Common myeloid progenitor, CD34-positive (primary cell): ENCODE measurements around the gene CEP41.
"Not testable (repeated sequence)": the region's sequence is repeated elsewhere in the genome, so short reads cannot be mapped to it uniquely, and the experiment has no call there.

Experiments used
- CTCF ChIA-PET: fragments of 350-600 bp; sonication (Branson Sonifier 250); formaldehyde crosslinking; loops from one replicate; lab custom pipeline; 2021; ENCODE audit warnings: antibody characterized with exemption; lab: Charles Lee
- POLR2A ChIA-PET: fragments of 350-600 bp; sonication (Branson Sonifier 250); formaldehyde crosslinking; loops from one replicate; lab custom pipeline; 2021; ENCODE audit warnings: antibody characterized with exemption; lab: Charles Lee
- DNase-seq, 3 donors: peaks; one replicate each; pipeline versions ENCODE4 v3.0.0 to v3.0.0-alpha.2; 2013
- H3K27ac ChIP-seq, 2 experiments: 1 replicate in 1 of 2; 2 replicates in 1 of 2; pipeline ENCODE4 v1.7.0; 2013; ENCODE audit warnings: inconsistent platforms in 2 of 2, low read length in 2 of 2, mild to moderate bottlenecking in 2 of 2, low read depth in 1 of 2, moderate library complexity in 1 of 2; ENCODE audit not compliant: severe bottlenecking in 2 of 2, insufficient read depth in 1 of 2, poor library complexity in 1 of 2
- H3K27me3 ChIP-seq, 5 experiments: replicated peaks in 2 of 5; 1 replicate in 3 of 5; 2 replicates in 2 of 5; pipeline versions ENCODE4 v1.6.1 to v1.7.0; 2013; ENCODE audit warnings: low read length in 4 of 5, mild to moderate bottlenecking in 2 of 5, moderate library complexity in 2 of 5, inconsistent platforms in 1 of 5; ENCODE audit not compliant: insufficient read depth in 5 of 5, control insufficient read depth in 4 of 5
- H3K36me3 ChIP-seq, 4 experiments: 1 replicate in 2 of 4; 2 replicates in 2 of 4; pipeline versions ENCODE4 v1.6.1 to v1.7.0; 2013; ENCODE audit warnings: low read length in 3 of 4, control low read depth in 1 of 4, mild to moderate bottlenecking in 1 of 4; ENCODE audit not compliant: control insufficient read depth in 4 of 4, insufficient read depth in 4 of 4
- H3K4me1 ChIP-seq, 4 experiments: 1 replicate in 3 of 4; 2 replicates in 1 of 4; pipeline versions ENCODE4 v1.6.1 to v1.7.1; 2013; ENCODE audit warnings: low read length in 3 of 4, mild to moderate bottlenecking in 3 of 4, control low read depth in 1 of 4, inconsistent platforms in 1 of 4, moderate library complexity in 1 of 4; ENCODE audit not compliant: control insufficient read depth in 4 of 4, insufficient read depth in 4 of 4; ENCODE audit errors: control extremely low read depth in 1 of 4
- H3K4me3 ChIP-seq, 7 experiments: 1 replicate in 4 of 7; 2 replicates in 3 of 7; pipeline versions ENCODE4 v1.5.1 to v1.7.0; 2013; ENCODE audit warnings: mild to moderate bottlenecking in 7 of 7, low read length in 6 of 7, moderate library complexity in 6 of 7, inconsistent platforms in 2 of 7, low read depth in 2 of 7, control low read depth in 1 of 7; ENCODE audit not compliant: insufficient read depth in 4 of 7, control insufficient read depth in 1 of 7; ENCODE audit errors: extremely low read depth in 1 of 7
- H3K9me3 ChIP-seq, 5 experiments: 1 replicate in 4 of 5; 2 replicates in 1 of 5; pipeline versions ENCODE4 v1.6.1 to v1.7.1; 2013; ENCODE audit warnings: low read length in 4 of 5, mild to moderate bottlenecking in 2 of 5, inconsistent platforms in 1 of 5, low read depth in 1 of 5, moderate library complexity in 1 of 5; ENCODE audit not compliant: control insufficient read depth in 4 of 5, insufficient read depth in 2 of 5; ENCODE audit errors: control extremely low read depth in 1 of 5
- WGBS: methylation state at CpG from one replicate; pipeline ENCODE4 v1.1.5; 2013; ENCODE audit not compliant: insufficient coverage; 5-methylcytosine and 5-hydroxymethylcytosine counted together

CEP41 gene

DNA sequence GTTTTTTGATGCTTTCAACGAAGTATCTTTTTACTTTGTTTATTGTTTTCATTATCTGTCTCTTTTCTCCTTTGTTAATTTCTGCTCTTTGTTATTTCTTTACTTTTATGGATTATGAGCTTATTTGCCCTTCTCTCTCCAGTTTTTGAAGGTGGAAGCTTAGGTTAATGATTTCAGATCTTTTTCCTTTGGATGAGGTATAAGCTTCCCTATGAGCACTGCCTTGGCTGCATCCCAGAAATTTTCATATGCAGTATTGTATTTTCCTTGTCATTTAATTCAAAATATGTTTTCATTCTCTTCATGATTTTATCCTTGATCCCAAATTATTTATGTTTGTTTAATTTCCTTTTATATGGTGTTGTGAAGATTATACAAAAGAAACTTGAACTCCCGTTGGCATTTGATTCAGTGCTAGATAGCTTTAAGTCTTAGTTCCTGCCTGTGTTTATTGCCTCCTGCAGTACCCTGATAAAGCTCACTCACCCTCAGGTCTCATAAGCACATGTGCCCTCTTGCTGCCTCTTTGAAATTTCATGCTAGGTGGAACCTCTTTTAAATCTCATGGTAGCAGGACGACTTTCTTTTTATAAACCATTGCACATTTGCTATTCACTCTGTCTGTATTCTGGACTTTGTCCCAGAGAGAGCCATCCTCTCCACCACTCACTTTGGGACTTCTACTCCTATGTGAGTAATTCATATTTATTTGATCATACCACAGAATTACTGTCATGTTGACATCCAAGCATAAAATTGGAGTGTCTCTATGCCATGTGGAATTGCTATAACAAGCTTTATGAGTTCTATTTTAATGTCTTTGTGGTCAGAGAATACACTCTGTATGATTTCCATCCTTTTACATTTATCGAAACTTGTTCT, 23.0 kb upstream of the CEP41 start:
- H3K4me3 ChIP-seq: no peak overlapping the region
- H3K36me3 ChIP-seq: no peaks in the 10 kb centered on the region
- no peaks in the 10 kb centered on the region for H3K27me3 ChIP-seq
- peaks cover 0 to 7% (median 3%) of the 10 kb centered on the region in 4 experiments for H3K4me1 ChIP-seq
- peak; percentile 60 to 89 (median 79) for DNase-seq
- POLR2A ChIA-PET: interaction anchor here (0.5 to 1.3 kb wide), 4 partner anchors 8 to 69 kb away, joined by 3 read pairs; no protein-coding TSS in a partner anchor
- 17% methylated on average over 1 of the region's 4 CpGs for WGBS
- H3K27ac ChIP-seq: no peak overlapping the region
- peaks cover 0 to 14% (median 6%) of the 10 kb centered on the region in 5 experiments for H3K9me3 ChIP-seq
- CTCF ChIA-PET: interaction anchor here (0.8 to 2.5 kb wide), 7 partner anchors 8 to 394 kb away, joined by 3 to 7 read pairs (median 5); no protein-coding TSS in a partner anchor

DNA sequence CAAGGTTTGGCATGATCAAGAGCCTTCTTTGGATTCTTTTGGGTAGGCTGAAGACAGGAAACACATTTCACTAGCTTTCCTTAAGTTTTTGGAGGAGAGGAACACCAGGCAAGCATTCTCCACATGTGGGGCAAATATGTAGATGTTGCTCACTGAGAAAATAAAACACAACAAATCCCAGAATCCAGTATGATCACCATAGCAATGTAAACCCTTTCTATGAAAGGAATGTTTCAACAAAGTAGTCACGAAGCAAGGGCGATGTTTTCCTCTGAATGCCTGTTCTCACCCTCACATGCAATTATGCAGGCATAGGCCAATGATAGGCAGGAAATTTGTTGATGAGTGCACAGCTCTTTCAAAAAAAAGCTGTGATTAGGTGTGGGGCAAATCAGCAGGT, 20.5 kb upstream of the CEP41 start:
- H3K27me3 ChIP-seq: no peaks in the 10 kb centered on the region
- DNase-seq: no peak
- ChIA-PET POLR2A (no interaction called here), CTCF (interaction anchor here (0.8 to 1.7 kb wide), 3 partner anchors 9 to 82 kb away, joined by 3 read pairs; no protein-coding TSS in a partner anchor)
- 65% methylated on average over 2 of the region's 2 CpGs for WGBS
- peaks cover 0 to 15% (median 9%) of the 10 kb centered on the region in 5 experiments for H3K9me3 ChIP-seq
- no peaks in the 10 kb centered on the region for H3K36me3 ChIP-seq
- H3K27ac ChIP-seq: no peak overlapping the region
- peaks cover 0 to 9% (median 5%) of the 10 kb centered on the region in 4 experiments for H3K4me1 ChIP-seq
- H3K4me3 ChIP-seq: no peak overlapping the region

DNA sequence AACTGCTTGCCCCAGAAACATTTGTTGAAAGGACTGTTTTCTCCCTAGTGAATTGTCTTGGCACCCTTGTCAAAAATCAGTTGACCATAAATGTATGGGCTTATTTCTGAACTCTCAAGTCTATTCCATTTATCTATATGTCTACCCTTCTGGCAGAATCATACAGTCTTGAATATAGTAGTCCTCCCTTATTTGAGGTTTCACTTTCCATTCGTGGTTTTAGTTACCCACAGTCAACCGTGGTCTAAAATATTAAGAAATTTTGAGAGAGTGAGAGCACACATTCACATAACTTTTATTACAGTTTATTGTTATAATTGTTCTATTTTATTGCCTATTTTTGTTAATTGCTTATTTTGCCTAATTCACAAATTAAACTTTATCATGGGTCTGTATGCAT, 17.4 kb upstream of the CEP41 start:
- H3K4me3 ChIP-seq: no peak overlapping the region
- ChIA-PET POLR2A (no interaction called here), CTCF (no interaction called here)
- H3K36me3 ChIP-seq: no peaks in the 10 kb centered on the region
- peaks cover 0 to 15% (median 9%) of the 10 kb centered on the region in 5 experiments for H3K9me3 ChIP-seq
- H3K27me3 ChIP-seq: no peaks in the 10 kb centered on the region
- DNase-seq: peak in 2 of 3 donors; percentile 65 to 69
- H3K4me1 ChIP-seq: peaks cover 0 to 5% (median under 1%) of the 10 kb centered on the region in 4 experiments
- no peak overlapping the region for H3K27ac ChIP-seq
- no CpG with 5 or more reads among the region's 2 CpGs for WGBS

DNA sequence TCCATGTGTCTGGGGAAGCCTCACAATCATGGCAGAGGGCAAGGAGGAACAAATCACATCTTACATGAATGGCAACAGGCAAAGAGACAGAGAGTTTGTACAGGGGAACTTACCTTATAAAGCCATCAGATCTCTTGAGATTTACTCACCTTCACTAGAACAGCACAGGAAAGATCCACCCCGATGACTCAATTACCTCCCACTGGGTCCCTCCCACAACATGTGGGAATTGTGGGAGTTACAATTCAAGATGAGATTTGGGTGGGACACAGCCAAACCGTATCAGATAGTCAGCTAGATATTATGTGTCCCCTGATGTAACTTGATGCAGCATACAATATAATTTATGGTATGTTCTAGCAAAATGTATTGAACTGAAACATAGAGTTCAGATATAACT, 14.1 kb upstream of the CEP41 start:
- no peak overlapping the region for H3K4me3 ChIP-seq
- no peaks in the 10 kb centered on the region for H3K27me3 ChIP-seq
- H3K27ac ChIP-seq: no peak overlapping the region
- peaks cover 0 to 5% (median under 1%) of the 10 kb centered on the region in 4 experiments for H3K4me1 ChIP-seq
- WGBS: 100% methylated on average over 1 of the region's 2 CpGs
- no peak for DNase-seq
- POLR2A ChIA-PET: no interaction called here
- CTCF ChIA-PET: no interaction called here
- no peaks in the 10 kb centered on the region for H3K36me3 ChIP-seq
- H3K9me3 ChIP-seq: peaks cover 0 to 12% (median 9%) of the 10 kb centered on the region in 5 experiments

DNA sequence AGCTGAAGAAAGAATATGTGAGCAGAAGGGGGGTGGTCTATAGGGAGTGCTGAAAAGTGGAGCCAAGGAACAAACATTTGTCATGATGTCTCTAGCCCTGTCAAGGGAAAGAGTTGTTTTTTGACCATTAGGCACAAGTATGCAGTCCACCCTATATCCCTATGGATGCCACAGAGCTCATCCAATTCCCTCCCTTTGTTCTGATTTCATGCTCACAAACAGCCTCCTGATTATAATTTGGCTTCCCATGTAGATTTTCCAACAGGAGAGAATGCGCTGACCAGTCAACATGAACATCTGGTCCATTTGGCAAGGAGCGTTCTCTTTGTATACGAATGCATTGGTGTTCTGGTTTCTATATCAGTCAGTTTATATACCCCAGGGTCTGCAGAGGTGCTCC, 12.1 kb upstream of the CEP41 start:
- H3K4me1 ChIP-seq: no peaks in the 10 kb centered on the region
- no peak overlapping the region for H3K27ac ChIP-seq
- WGBS: 100% methylated on average over 2 of the region's 3 CpGs
- CTCF ChIA-PET: interaction anchor here (1.0 to 1.3 kb wide), 3 partner anchors 9 to 59 kb away, joined by 3 to 4 read pairs (median 3); partner anchors contain the start of gene CEP41
- peaks cover 0 to 3% (median 0%) of the 10 kb centered on the region in 5 experiments for H3K9me3 ChIP-seq
- H3K36me3 ChIP-seq: no peaks in the 10 kb centered on the region
- POLR2A ChIA-PET: no interaction called here
- H3K4me3 ChIP-seq: no peak overlapping the region
- no peaks in the 10 kb centered on the region for H3K27me3 ChIP-seq
- no peak for DNase-seq

DNA sequence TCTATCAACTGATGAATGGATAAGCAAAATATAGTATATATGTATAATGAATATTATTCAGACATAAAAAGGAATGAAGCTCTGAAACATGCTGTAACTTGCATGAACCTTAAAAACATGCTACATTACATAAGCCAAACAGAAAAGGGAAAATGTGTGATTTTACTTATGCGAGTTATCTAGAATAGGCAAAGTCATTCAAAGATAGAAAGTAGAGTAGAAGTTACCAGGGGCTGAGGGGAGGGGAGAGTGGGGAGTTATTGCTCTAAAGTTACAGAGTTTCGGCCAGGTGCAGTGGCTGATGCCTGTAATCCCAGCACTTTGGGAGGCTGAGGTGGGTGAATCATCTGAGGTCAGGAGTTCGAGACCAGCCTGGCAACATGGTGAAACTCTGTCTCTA, 10.5 kb upstream of the CEP41 start:
- POLR2A ChIA-PET, H3K9me3 ChIP-seq, H3K27ac ChIP-seq, H3K4me1 ChIP-seq, H3K27me3 ChIP-seq, H3K4me3 ChIP-seq, H3K36me3 ChIP-seq, DNase-seq: not testable (repeated sequence)
- WGBS: 100% methylated on average over 2 of the region's 3 CpGs
- CTCF ChIA-PET: interaction anchor here (1.3 kb wide), 1 partner anchor 57 kb away, joined by 3 read pairs; no protein-coding TSS in a partner anchor

DNA sequence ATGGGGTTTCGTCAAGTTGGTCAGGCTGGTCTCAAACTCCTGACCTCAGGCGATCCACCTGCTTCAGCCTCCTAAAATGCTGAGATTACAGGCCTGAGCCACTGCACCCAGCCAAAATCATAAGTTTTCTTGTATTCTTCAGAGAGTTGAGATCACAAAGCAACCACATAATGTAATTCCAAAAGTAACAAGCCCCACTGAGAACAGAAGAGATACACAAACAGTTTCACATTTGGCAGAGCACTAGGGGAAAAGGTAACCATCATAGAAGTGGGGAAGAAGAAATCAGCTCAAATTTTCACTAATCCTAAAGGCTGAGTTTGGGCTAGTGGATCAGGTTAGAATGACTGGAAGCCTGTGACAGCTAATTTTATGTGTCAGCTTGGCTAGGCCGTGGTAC, 5.4 kb upstream of the CEP41 start:
- CTCF ChIA-PET: interaction anchor here (0.8 to 1.7 kb wide), 2 partner anchors 12 to 43 kb away, joined by 3 read pairs; no protein-coding TSS in a partner anchor
- Histone ChIP-seq H3K36me3 (no peaks in the 10 kb centered on the region), H3K27me3 (no peaks in the 10 kb centered on the region), H3K4me1 (peaks cover 0 to 9% (median 6%) of the 10 kb centered on the region in 4 experiments), H3K27ac (no peak overlapping the region), H3K4me3 (no peak overlapping the region), H3K9me3 (peaks cover 0 to 6% (median 0%) of the 10 kb centered on the region in 5 experiments)
- 93% methylated on average over 3 of the region's 3 CpGs for WGBS
- POLR2A ChIA-PET: no interaction called here
- DNase-seq: no peak
